H9 (cell line): ENCODE results near the gene CLDND1. TPM values are rescaled to one million over a fixed set of nuclear protein-coding genes. Genes with fewer than 3 reads are reported as not detected.

Experiments used
- DNase-seq: peaks from one replicate; pipeline ENCODE4 v3.0.0-alpha.2; 2017
- H2AFZ ChIP-seq: one replicate; pipeline ENCODE4 v1.6.1; 2013; ENCODE audit warnings: mild to moderate bottlenecking, low read length, control low read depth, moderate library complexity
- H2AK5ac ChIP-seq: 2 replicates; pipeline ENCODE4 v1.6.1; 2013; ENCODE audit warnings: low read length, control low read depth, mixed read lengths; ENCODE audit not compliant: insufficient read length
- H2BK120ac ChIP-seq: one replicate; pipeline ENCODE4 v1.6.1; 2013; ENCODE audit warnings: low read depth, mild to moderate bottlenecking, low read length, control low read depth, inconsistent platforms; ENCODE audit not compliant: poor library complexity, severe bottlenecking
- H2BK12ac ChIP-seq: 2 replicates; pipeline ENCODE4 v1.6.1; 2013; ENCODE audit warnings: low read length, control low read depth, mixed read lengths, low read depth; ENCODE audit not compliant: insufficient read length
- H2BK15ac ChIP-seq: 2 replicates; pipeline ENCODE4 v1.6.1; 2013; ENCODE audit warnings: low read depth, low read length, control low read depth
- H2BK20ac ChIP-seq: one replicate; pipeline ENCODE4 v1.6.1; 2013; ENCODE audit warnings: low read depth, mild to moderate bottlenecking, low read length, control low read depth, inconsistent platforms; ENCODE audit not compliant: poor library complexity, severe bottlenecking
- H2BK5ac ChIP-seq: 2 replicates; pipeline ENCODE4 v1.6.1; 2013; ENCODE audit warnings: low read length, control low read depth, mixed read lengths; ENCODE audit not compliant: insufficient read length
- H3K14ac ChIP-seq: 2 replicates; pipeline ENCODE4 v1.6.1; 2013; ENCODE audit warnings: low read length, control low read depth; ENCODE audit not compliant: insufficient read depth
- H3K18ac ChIP-seq: 2 replicates; pipeline ENCODE4 v1.6.1; 2013; ENCODE audit warnings: low read depth, mild to moderate bottlenecking, mixed read lengths, low read length, control low read depth; ENCODE audit not compliant: insufficient read length
- H3K23ac ChIP-seq: 2 replicates; pipeline ENCODE4 v1.6.1; 2013; ENCODE audit warnings: low read length, control low read depth, mixed read lengths, low read depth; ENCODE audit not compliant: insufficient read length
- H3K23me2 ChIP-seq: 2 replicates; pipeline ENCODE4 v1.6.1; 2013; ENCODE audit warnings: low read depth, mild to moderate bottlenecking, mixed read lengths, low read length, control low read depth; ENCODE audit not compliant: insufficient read length, poor library complexity, severe bottlenecking
- H3K27ac ChIP-seq: 2 replicates; pipeline ENCODE4 v1.5.1; 2013; ENCODE audit warnings: low read length, control low read depth, mixed read lengths, low read depth; ENCODE audit not compliant: insufficient read length
- H3K27me3 ChIP-seq: 2 replicates; pipeline ENCODE4 v1.6.1; 2013; ENCODE audit warnings: low read length, control low read depth, inconsistent platforms; ENCODE audit not compliant: insufficient read depth
- H3K4ac ChIP-seq: 2 replicates; pipeline ENCODE4 v1.6.1; 2013; ENCODE audit warnings: low read depth, mild to moderate bottlenecking, control low read depth, inconsistent platforms, low read length, moderate library complexity
- H3K4me1 ChIP-seq: 2 replicates; pipeline ENCODE4 v1.6.1; 2013; ENCODE audit warnings: low read length, control low read depth, inconsistent platforms; ENCODE audit not compliant: insufficient read depth
- H3K4me2 ChIP-seq: 2 replicates; pipeline ENCODE4 v1.6.1; 2013; ENCODE audit warnings: low read length, control low read depth, mixed read lengths; ENCODE audit not compliant: insufficient read length, insufficient read depth
- H3K56ac ChIP-seq: 2 replicates; pipeline ENCODE4 v1.6.1; 2013; ENCODE audit warnings: low read depth, mild to moderate bottlenecking, mixed read lengths, low read length, control low read depth; ENCODE audit not compliant: insufficient read length
- H3K79me1 ChIP-seq: 2 replicates; pipeline ENCODE4 v1.6.1; 2013; ENCODE audit warnings: low read depth, mild to moderate bottlenecking, moderate library complexity, low read length, control low read depth, inconsistent platforms; ENCODE audit not compliant: insufficient read depth, poor library complexity, severe bottlenecking
- H3K79me2 ChIP-seq: 2 replicates; pipeline ENCODE4 v1.6.1; 2013; ENCODE audit warnings: low read length, control low read depth, inconsistent platforms; ENCODE audit not compliant: insufficient read depth
- H3K9ac ChIP-seq: 2 replicates; pipeline ENCODE4 v1.6.1; 2013; ENCODE audit warnings: low read length, control low read depth, mixed read lengths; ENCODE audit not compliant: insufficient read length; ENCODE audit errors: extremely low read depth
- H3K9me3 ChIP-seq: one replicate; pipeline ENCODE4 v1.6.1; 2013; ENCODE audit warnings: low read depth, low read length, inconsistent platforms; ENCODE audit not compliant: control insufficient read depth
- H3T11ph ChIP-seq: one replicate; pipeline ENCODE4 v1.6.1; 2013; ENCODE audit warnings: mild to moderate bottlenecking, low read length, control low read depth, inconsistent platforms
- H4K20me1 ChIP-seq: one replicate; pipeline ENCODE4 v1.6.1; 2013; ENCODE audit not compliant: control insufficient read depth, insufficient read length, insufficient read depth
- H4K5ac ChIP-seq: 2 replicates; pipeline ENCODE4 v1.6.1; 2013; ENCODE audit warnings: low read depth, mild to moderate bottlenecking, mixed read lengths, low read length, control low read depth; ENCODE audit not compliant: insufficient read length
- H4K8ac ChIP-seq: replicated peaks from 2 replicates; pipeline ENCODE4 v1.6.1; 2013; ENCODE audit warnings: low read length, control low read depth, mixed read lengths, low read depth; ENCODE audit not compliant: insufficient read length
- H4K91ac ChIP-seq: 2 replicates; pipeline ENCODE4 v1.6.1; 2013; ENCODE audit warnings: low read depth, mild to moderate bottlenecking, moderate library complexity, mixed read lengths, low read length, control low read depth; ENCODE audit not compliant: insufficient read length
- H3K27ac Mint-ChIP-seq, 3 experiments: 2 replicates in 2 of 3; 3 replicates in 1 of 3; pipeline ENCODE4 v1.8.0; 2020 to 2021; ENCODE audit warnings: mixed read lengths in 3 of 3, mild to moderate bottlenecking in 1 of 3, moderate library complexity in 1 of 3
- H3K27me3 Mint-ChIP-seq: 2 replicates; pipeline ENCODE4 v1.8.0; 2021; ENCODE audit warnings: low read depth, mild to moderate bottlenecking, moderate library complexity, mixed read lengths
- H3K36me3 Mint-ChIP-seq, 3 experiments: 2 replicates in 2 of 3; 3 replicates in 1 of 3; pipeline ENCODE4 v1.8.0; 2020 to 2021; ENCODE audit warnings: low read depth in 3 of 3, mixed read lengths in 3 of 3; ENCODE audit not compliant: insufficient read depth in 1 of 3
- H3K4me1 Mint-ChIP-seq, 2 experiments: 2 replicates each; pipeline ENCODE4 v1.8.0; 2020; ENCODE audit warnings: mixed read lengths in 2 of 2
- H3K4me3 Mint-ChIP-seq, 2 experiments: 2 replicates in 1 of 2; 3 replicates in 1 of 2; pipeline ENCODE4 v1.8.0; 2020 to 2021; ENCODE audit warnings: mild to moderate bottlenecking in 2 of 2, mixed read lengths in 2 of 2, moderate library complexity in 1 of 2
- H3K9me3 Mint-ChIP-seq, 2 experiments: 2 replicates in 1 of 2; 3 replicates in 1 of 2; pipeline ENCODE4 v1.8.0; 2020; ENCODE audit warnings: mild to moderate bottlenecking in 2 of 2, mixed read lengths in 2 of 2, moderate library complexity in 1 of 2
- CTCF ChIP-seq: fragments of 200-600 bp; sonication (generic); conservative IDR thresholded peaks from 3 replicates; pipeline ENCODE4 v1.8.0; 2021; ENCODE audit warnings: antibody characterized with exemption, mild to moderate bottlenecking
- WGBS: extraction: QIAGEN DNeasy Blood & Tissue Kit; methylation state at CpG from one replicate; pipeline ENCODE4 v1.1.7; 2013; ENCODE audit warnings: missing lambda C conversion rate, low lambda C conversion rate, mixed read lengths; ENCODE audit not compliant: insufficient read length; ENCODE audit errors: extremely low coverage; 5-methylcytosine and 5-hydroxymethylcytosine counted together
- total RNA-seq: library from RNA; stranded (reverse); gene quantifications from 2 replicates; pipeline ENCODE4 v1.2.1, GENCODE V29; 2021

The CLDND1 gene
- total RNA-seq, 1 experiment from 2014 or later: 83.0 TPM

GRCh38 chr3:98545940-98546339 is 23.2 kb upstream of the CLDND1 start:
- H3K23ac ChIP-seq: no peak overlapping the region

More at GRCh38 chr3:98545940-98546339, 23.2 kb upstream of the CLDND1 start:
- H3K9ac ChIP-seq: no peak overlapping the region
- no peak overlapping the region for H2BK120ac ChIP-seq
- no peak overlapping the region for H3K4ac ChIP-seq
- H3K27me3 Mint-ChIP-seq: no peaks in the 10 kb centered on the region
- no peak overlapping the region for H2AK5ac ChIP-seq
- TF ChIP-seq CTCF: no peak
- peaks cover 5 to 11% of the 10 kb centered on the region in 2 experiments for H3K4me1 Mint-ChIP-seq
- H4K8ac ChIP-seq: no peak overlapping the region
- no peak overlapping the region for H3K27ac ChIP-seq
- no peak overlapping the region for H2BK12ac ChIP-seq
- H3K4me1 ChIP-seq: no peaks in the 10 kb centered on the region; the same call in 1 of the 2 replicates
- no peaks in the 10 kb centered on the region for H4K20me1 ChIP-seq
- H3K14ac ChIP-seq: no peak overlapping the region
- H3K27ac Mint-ChIP-seq: 0 out of 7 replicates have a peak overlapping the region, but pooled peaks of 1 of the 3 experiments have one; percentile 16
- H4K91ac ChIP-seq: no peak overlapping the region
- H3K18ac ChIP-seq: no peak overlapping the region
- no peak overlapping the region for H2AFZ ChIP-seq
- H3K79me1 ChIP-seq: no peaks in the 10 kb centered on the region
- H4K5ac ChIP-seq: no peak overlapping the region
- H3K4me3 Mint-ChIP-seq: no peak overlapping the region
- no peaks in the 10 kb centered on the region for H3K36me3 Mint-ChIP-seq
- H3K4me2 ChIP-seq: no peak overlapping the region
- H3K9me3 Mint-ChIP-seq: no peaks in the 10 kb centered on the region
- H2BK20ac ChIP-seq: no peak overlapping the region
- no peaks in the 10 kb centered on the region for H3K27me3 ChIP-seq
- no peak overlapping the region for H3T11ph ChIP-seq
- no peak overlapping the region for H2BK5ac ChIP-seq
- no peaks in the 10 kb centered on the region for H3K9me3 ChIP-seq
- H3K23me2 ChIP-seq: no peaks in the 10 kb centered on the region
- no peak overlapping the region for H3K56ac ChIP-seq
- no CpG with 5 or more reads among the region's 5 CpGs for WGBS
- no peak overlapping the region for H2BK15ac ChIP-seq
- no peak for DNase-seq
- no peaks in the 10 kb centered on the region for H3K79me2 ChIP-seq
